HG03097 (cell line): ENCODE results near the gene SZRD1.

ENCODE experiments used
- ATAC-seq: cut with Tn5 transposase; IDR thresholded peaks from one replicate; pipeline ENCODE4 v1.9.1; 2021; ENCODE audit not compliant: unreplicated experiment, low FRiP score

Gene SZRD1

DNA sequence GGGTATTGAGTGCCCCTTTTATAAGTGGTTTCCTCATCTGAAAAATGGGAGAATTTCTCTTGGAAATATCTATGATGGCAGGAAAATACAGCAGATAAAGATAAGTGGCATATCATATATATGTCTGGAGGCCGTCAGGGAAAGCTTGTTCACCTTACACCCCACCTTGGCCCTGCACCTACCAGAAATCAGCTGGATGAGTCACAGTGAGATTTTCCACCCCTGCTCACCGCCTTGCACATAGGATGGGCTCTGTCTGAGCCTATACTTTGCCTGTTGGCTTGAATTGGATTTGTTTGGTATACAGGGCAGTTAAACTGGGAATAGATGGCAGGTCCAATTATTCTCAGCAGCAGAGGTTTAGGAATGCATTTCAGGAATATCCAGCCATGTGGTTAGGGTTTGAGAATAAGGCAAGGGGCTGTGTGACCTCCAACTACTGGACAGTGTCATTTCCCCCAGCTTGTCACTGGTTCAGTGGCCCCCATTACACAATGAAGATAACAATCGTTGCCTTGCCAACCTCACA lies 70.0 kb downstream of the SZRD1 start, which contains the start of gene SPATA21:
SPATA21 (minus strand) TSS at position 479 of the 529 bp plus-strand sequence. CDS start 6,053 bp downstream, outside the sequence.
- no peak for ATAC-seq

DNA sequence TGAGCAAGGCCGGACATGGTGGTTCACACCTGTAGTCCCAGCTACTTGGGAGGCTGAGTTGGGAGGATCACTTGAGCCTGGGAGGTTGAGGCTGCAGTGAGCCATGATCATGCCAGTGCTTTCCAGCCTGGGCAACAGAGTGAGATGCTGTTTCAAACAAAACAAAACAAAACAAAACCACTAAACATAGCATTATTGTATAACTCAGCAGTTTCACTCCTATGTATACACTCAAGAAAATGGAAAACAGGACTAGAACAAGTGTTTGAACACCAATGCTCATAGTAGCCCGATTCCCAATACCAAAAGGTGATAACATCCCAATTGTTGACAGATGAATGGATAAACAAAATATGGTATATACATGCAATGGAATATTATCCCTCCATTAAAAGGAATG lies 71.5 kb downstream of the SZRD1 start:
- no peak for ATAC-seq

DNA sequence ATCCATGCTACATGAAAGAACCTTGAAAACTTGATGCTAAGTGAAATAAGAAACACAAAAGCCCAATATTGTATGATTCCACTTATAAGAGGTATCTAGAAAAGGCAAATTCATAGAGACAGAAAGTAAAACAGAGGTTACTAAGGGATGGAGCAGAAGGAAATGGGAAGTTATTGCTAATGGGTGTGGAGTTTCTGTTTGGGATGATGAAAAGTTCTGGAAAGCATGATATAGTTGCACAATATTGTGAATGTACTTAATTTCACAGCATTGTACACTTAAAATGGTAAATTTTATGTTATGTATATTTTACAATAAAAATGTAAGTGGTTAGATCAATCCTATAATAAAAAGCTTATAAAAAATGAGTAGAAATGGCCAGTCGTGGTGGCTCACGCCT lies 71.9 kb downstream of the SZRD1 start:
- no peak for ATAC-seq

DNA sequence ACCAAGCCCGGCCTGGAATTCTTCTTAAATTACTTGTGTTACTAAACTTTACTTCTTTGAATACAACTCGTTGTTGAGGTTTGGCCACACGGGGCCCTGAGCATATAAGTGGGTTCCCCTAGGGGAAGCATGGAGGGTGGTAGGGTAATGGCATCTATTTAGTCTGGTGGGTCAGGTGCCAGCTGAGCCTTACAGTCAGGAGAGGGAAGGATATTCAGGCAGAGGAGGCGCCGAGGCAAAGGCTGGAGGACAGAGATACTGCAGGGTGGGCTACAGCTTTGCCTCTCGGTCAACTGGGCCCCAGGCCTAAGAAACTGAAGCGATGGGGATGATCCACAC lies 73.1 kb downstream of the SZRD1 start:
- no peak for ATAC-seq

DNA sequence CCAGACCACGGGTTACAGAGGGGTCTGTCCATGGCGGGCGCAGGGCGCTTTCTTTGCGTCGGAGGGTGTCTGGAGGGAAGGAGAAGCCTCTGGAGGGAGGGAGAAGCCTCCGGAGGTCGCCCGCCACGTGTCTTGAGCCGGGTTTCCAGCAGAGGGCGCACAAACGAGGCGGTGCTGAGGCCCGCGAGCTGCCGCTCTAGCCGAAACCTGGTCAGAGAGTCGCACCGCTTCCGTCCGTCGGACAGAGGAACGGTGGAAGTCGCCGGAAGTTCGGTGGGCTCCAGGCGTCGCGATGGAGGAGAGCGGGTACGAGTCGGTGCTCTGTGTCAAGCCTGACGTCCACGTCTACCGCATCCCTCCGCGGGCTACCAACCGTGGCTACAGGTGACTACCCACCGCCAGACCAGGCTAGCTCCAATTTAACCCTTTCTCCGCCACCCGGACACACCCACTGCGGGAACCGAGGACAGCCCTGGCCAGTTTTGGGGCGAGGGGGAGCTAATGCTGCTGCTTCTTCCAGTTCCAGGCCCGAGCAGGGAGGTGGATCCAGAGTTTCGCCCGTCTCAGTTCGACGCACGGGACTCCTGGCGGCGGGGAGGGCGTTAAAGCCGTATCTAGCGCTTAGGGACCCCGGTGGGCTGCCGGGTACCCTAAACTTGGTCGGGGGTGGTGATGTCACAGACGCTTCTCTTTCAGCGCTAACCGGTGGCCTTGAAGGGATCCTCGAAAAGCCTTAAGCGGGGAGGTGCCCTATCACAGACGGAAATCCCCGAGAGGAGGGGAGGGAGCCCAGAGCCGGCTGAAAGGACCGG lies 73.6 kb downstream of the SZRD1 start, which contains the start of gene NECAP2:
NECAP2 (plus strand) TSS at position 255 of the 812 bp plus-strand sequence; CDS start at position 293, 38 bp downstream.
- no peak for ATAC-seq

DNA sequence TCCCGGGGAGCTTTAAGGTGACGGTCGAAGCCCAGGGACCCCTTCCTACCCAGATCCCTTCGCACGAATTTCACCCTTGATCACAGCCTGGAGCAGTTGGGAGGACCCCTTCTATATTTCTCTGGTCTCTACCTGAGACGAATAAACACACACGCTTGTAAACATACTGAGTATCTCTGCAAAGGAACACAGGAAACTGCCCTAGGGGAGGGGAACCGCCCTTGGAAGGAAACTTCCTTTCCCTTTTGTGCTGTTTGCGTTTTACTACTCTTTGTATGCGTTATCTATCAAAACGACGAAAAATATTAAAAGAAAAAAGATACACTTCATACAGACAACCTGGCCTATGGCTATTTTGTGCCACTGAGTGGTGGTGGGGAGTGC lies 74.2 kb downstream of the SZRD1 start:
- no peak for ATAC-seq

DNA sequence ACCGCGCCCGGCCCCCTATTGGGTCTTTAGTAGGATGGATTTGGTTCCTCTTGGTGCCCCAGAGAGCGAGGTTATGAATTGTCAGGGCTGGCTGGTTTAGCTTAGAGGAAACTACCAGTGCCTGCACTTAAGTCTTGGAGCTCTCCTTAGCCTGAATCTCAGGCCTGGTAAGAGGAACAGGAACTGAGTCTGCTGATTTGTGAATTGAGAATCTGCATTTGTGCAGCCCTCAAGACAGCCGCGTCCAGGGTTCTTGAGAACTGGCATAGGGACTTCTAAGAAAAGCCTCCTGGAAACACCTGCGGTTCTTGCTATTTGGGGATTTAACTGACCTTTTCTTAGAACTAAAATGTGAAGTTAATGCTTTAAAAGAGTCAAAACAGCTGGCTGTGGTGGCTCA lies 75.2 kb downstream of the SZRD1 start:
- ATAC-seq, result no peak

DNA sequence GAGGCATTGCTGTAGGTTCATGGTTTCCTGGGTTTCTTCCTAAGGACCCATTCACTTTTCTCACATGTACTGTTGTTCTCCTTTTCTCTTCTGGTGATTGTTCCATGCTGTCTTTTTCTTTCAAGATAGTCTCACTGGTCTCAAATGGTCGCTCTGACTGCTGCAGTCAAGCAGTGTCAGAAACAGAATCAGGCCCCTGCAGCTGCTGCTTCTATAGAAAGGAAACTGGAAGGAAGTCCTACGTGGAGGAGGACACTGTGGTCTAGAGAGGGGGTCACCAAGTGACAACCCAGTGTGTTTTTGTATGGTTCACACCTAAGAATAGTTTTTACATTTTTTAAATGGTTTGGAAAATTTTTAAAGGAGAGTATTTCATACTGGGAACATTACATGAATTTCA lies 75.9 kb downstream of the SZRD1 start:
- no peak for ATAC-seq

DNA sequence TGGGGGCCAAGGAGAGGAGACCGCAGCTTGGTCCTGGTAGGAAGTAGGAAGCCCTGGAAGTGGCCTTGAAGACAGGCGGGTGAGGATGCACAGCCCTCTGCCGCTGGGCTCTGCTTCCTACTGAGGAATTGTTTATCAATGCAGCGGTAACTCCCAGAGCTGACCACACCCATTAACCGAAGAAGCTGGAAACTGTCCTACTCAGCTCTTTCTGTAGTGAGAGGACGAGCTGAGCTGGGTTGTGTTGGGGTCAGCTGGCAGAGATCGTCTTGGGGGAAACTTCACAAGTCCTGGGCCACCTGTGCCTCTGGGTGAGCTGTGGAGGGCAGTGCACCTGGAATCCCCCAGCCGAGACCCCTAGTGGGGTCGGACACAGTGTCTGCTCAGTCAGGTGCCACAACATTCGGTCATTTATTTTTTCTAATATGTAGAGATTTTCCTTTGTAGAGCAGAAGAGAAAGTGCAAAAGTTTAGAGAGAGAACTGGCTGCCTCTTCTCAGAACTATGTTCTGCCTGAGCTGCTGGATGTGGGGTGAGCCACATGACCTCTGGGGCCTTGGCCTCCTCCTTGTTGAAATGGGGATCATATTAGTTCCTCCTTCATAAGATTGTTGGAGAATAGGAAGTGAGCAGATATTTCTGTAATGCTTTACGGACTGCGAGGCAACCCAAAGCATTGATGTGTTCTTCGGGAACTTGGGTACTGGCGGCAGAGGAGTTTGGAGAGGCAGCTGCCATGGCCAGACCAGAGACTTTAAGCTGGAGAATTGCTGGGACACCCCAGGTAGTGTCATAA lies 77.1 kb downstream of the SZRD1 start:
- ATAC-seq, result no peak

DNA sequence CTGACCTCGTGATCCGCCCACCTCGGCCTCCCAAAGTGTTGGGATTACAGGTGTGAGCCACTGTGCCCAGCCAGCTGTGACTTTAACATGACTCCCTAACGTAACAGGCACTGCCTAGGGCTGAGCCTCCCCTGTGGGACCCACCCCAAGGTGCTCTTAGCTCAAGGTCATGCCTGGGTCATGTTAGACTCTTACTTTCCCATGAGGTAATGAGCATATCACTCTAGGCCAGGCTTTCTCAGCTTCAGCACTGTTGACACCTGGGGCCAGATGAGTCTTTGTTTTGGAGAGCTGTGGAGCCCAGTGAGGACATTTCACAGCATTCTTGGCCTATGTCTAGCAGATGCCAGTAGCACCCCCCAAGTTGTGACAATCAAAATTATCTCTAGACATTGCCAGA lies 78.0 kb downstream of the SZRD1 start:
- ATAC-seq, result no peak

DNA sequence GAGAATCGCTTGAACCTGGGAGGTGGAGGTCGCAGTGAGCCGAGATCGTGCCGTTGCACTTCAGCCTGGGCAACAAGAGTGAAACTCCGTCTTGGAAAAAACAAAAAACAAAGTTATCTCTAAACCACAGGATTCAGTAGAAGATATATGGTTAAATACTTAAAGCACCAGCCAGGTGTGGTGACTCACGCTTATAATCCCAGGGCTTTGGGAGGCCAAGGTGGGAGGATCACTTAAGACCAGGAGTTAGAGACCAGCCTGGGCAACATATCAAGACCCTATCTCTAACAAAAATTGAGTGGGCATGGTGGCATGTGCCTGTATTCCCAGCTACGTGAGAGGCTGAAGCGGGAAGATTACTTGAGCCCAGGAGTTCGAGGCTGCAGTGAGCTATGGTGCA lies 79.1 kb downstream of the SZRD1 start:
- ATAC-seq, result no peak

DNA sequence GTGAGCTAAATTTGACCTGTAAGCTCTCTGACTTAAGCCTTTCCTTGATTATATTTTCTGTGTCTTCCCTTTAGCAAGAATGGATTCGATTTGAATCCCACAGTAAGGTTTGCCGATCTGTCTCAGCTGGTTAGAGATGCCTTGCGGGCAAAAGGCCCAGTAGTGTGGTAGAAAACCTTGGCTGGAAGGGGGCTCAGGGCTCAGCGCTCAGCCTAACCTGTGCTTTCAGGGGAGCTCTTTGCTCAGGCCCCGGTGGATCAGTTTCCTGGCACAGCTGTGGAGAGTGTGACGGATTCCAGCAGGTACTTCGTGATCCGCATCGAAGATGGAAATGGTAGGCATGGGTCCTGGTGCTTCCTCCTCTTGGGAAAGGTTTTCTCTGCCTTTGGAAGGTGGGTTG lies 80.6 kb downstream of the SZRD1 start:
- ATAC-seq, result no peak
